Measurements from ENCODE around the gene MRPS11.
"Not testable (repeated sequence)": the region's sequence is repeated elsewhere in the genome, so short reads cannot be mapped to it uniquely, and the experiment has no call there.

Gene MRPS11

GRCh38 chr15:88489321-88489720 is 21.8 kb downstream of the MRPS11 start:
- no peak for DNase-seq (ENCODE audit: low read depth in 2 of 2)

GRCh38 chr15:88490036-88490435 is 22.5 kb downstream of the MRPS11 start:
- no peak for DNase-seq (ENCODE audit: low read depth in 2 of 2)

GRCh38 chr15:88491158-88491557 is 23.6 kb downstream of the MRPS11 start:
- DNase-seq (ENCODE audit: low read depth in 2 of 2), result no peak

- DNase-seq (ENCODE audit: low read depth in 2 of 2), result no peak
These were observed 26.3 kb downstream of the MRPS11 start for GRCh38 chr15:88493844-88494243.

GRCh38 chr15:88497109-88497765 is 29.7 kb downstream of the MRPS11 start:
- no peak for DNase-seq (ENCODE audit: low read depth in 2 of 2)

GRCh38 chr15:88498996-88499395 is 31.5 kb downstream of the MRPS11 start:
- no peak for DNase-seq (ENCODE audit: low read depth in 2 of 2)

- DNase-seq (ENCODE audit: low read depth in 2 of 2), result no peak
These were observed 36.9 kb downstream of the MRPS11 start for GRCh38 chr15:88504445-88504844.

GRCh38 chr15:88505721-88506120 is 38.2 kb downstream of the MRPS11 start:
- DNase-seq (ENCODE audit: low read depth in 2 of 2), result no peak

GRCh38 chr15:88506628-88507027 is 39.1 kb downstream of the MRPS11 start:
- DNase-seq (ENCODE audit: low read depth in 2 of 2), result no peak

- no peak for DNase-seq (ENCODE audit: low read depth in 2 of 2)
These were observed 41.8 kb downstream of the MRPS11 start for GRCh38 chr15:88509321-88509720.

- no peak for DNase-seq (ENCODE audit: low read depth in 2 of 2)
These were observed 42.5 kb downstream of the MRPS11 start for GRCh38 chr15:88509964-88510363.

GRCh38 chr15:88511161-88511560 is 43.7 kb downstream of the MRPS11 start:
- no peak for DNase-seq (ENCODE audit: low read depth in 2 of 2)

GRCh38 chr15:88512078-88512477 is 44.6 kb downstream of the MRPS11 start:
- DNase-seq (ENCODE audit: low read depth in 2 of 2), result no peak

- DNase-seq (ENCODE audit: low read depth in 2 of 2), result no peak
These were observed 45.1 kb downstream of the MRPS11 start for GRCh38 chr15:88512601-88513000.

- no peak for DNase-seq (ENCODE audit: low read depth in 2 of 2)
These were observed 45.7 kb downstream of the MRPS11 start for GRCh38 chr15:88513195-88513594.

- no peak for DNase-seq (ENCODE audit: low read depth in 2 of 2)
These were observed 51.4 kb downstream of the MRPS11 start for GRCh38 chr15:88518903-88519302.

GRCh38 chr15:88524094-88524493 is 56.6 kb downstream of the MRPS11 start:
- not testable (repeated sequence) for DNase-seq (ENCODE audit: low read depth in 2 of 2)

- no peak for DNase-seq (ENCODE audit: low read depth in 2 of 2)
These were observed 57.9 kb downstream of the MRPS11 start for GRCh38 chr15:88525418-88525817.

- no peak for DNase-seq (ENCODE audit: low read depth in 2 of 2)
These were observed 58.9 kb downstream of the MRPS11 start for GRCh38 chr15:88526247-88526879.

- no peak for DNase-seq (ENCODE audit: low read depth in 2 of 2)
These were observed 61.6 kb downstream of the MRPS11 start for GRCh38 chr15:88529021-88529630.

Data from stimulated activated CD8-positive, alpha-beta memory T cell treated with anti-CD3 and anti-CD28 coated beads, Interleukin-15, amount 100 ng/mL, for 4 hours (primary cell).